HepG2 (cell line): ENCODE measurements around the gene NCOA4. TPM values are rescaled to one million over a fixed set of nuclear protein-coding genes. Genes with fewer than 3 reads are reported as not detected.

Source experiments
- ARID5B ChIP-seq: IDR thresholded peaks from 2 replicates; pipeline ENCODE4 v1.4.0; 2020; ENCODE audit warnings: mild to moderate bottlenecking, missing genetic modification reagents
- BHLHE40 ChIP-seq: IDR thresholded peaks from 2 replicates; pipeline ENCODE4 v1.6.1; 2011; ENCODE audit warnings: low read length, improper control_type of control experiment
- CREB3 ChIP-seq: sonication (generic); formaldehyde crosslinking; IDR thresholded peaks from 2 replicates; pipeline ENCODE4 v1.5.0; 2020; ENCODE audit warnings: missing genetic modification reagents
- DR1 ChIP-seq: sonication (generic); formaldehyde crosslinking; IDR thresholded peaks from 2 replicates; pipeline ENCODE4 v1.8.0; 2021; ENCODE audit warnings: mild to moderate bottlenecking, missing genetic modification reagents, inconsistent platforms
- HOXA7 ChIP-seq: sonication (generic); formaldehyde crosslinking; IDR thresholded peaks from 2 replicates; pipeline ENCODE4 v1.8.1; 2022; ENCODE audit warnings: mild to moderate bottlenecking, missing genetic modification reagents, moderate library complexity
- JARID2 ChIP-seq: sonication (generic); formaldehyde crosslinking; IDR thresholded peaks from 2 replicates; pipeline ENCODE4 v1.8.1; 2023; ENCODE audit warnings: missing genetic modification reagents, inconsistent platforms; ENCODE audit not compliant: insufficient replicate concordance
- KMT2B ChIP-seq: IDR thresholded peaks from 2 replicates; pipeline ENCODE4 v1.6.1; 2016; ENCODE audit warnings: missing genetic modification reagents, missing compliant biosample characterization
- RERE ChIP-seq: IDR thresholded peaks from 2 replicates; pipeline ENCODE4 v1.6.1; 2016; ENCODE audit warnings: low read depth, missing genetic modification reagents, missing compliant biosample characterization
- SETDB1 ChIP-seq: sonication (generic); formaldehyde crosslinking; IDR thresholded peaks from 2 replicates; pipeline ENCODE4 v1.5.1; 2020; ENCODE audit warnings: missing genetic modification reagents, mild to moderate bottlenecking, borderline replicate concordance
- SMARCE1 ChIP-seq: fragments of 450-650 bp; IDR thresholded peaks from 2 replicates; pipeline ENCODE4 v1.6.1; 2017; ENCODE audit warnings: borderline replicate concordance
- SMYD3 ChIP-seq: sonication (generic); formaldehyde crosslinking; IDR thresholded peaks from 2 replicates; pipeline ENCODE4 v1.8.1; 2023; ENCODE audit warnings: mild to moderate bottlenecking, missing genetic modification reagents
- U2AF1 ChIP-seq: fragments of 200-400 bp; formaldehyde crosslinking; optimal IDR thresholded peaks from 2 replicates; pipeline ENCODE3; 2017; ENCODE audit warnings: mild to moderate bottlenecking, low read depth, low read length
- XBP1 ChIP-seq: sonication (generic); formaldehyde crosslinking; IDR thresholded peaks from 2 replicates; pipeline ENCODE4 v1.5.0; 2020; ENCODE audit warnings: missing genetic modification reagents
- ZBTB1 ChIP-seq: sonication (generic); formaldehyde crosslinking; IDR thresholded peaks from 2 replicates; pipeline ENCODE4 v1.4.0; 2020; ENCODE audit warnings: missing genetic modification reagents, borderline replicate concordance
- ZNF136 ChIP-seq: sonication (generic); formaldehyde crosslinking; IDR thresholded peaks from 2 replicates; pipeline ENCODE4 v1.8.1; 2022; ENCODE audit warnings: low read depth, mild to moderate bottlenecking, moderate library complexity, missing genetic modification reagents
- ZNF160 ChIP-seq: sonication (generic); formaldehyde crosslinking; IDR thresholded peaks from 2 replicates; pipeline ENCODE4 v1.8.0; 2022; ENCODE audit warnings: mild to moderate bottlenecking, inconsistent platforms, missing genetic modification reagents
- ZNF329 ChIP-seq: sonication (generic); formaldehyde crosslinking; IDR thresholded peaks from 2 replicates; pipeline ENCODE4 v1.9.0; 2021; ENCODE audit warnings: low read depth, mild to moderate bottlenecking, missing genetic modification reagents
- ZNF557 ChIP-seq: sonication (generic); formaldehyde crosslinking; IDR thresholded peaks from 2 replicates; pipeline ENCODE4 v1.4.0; 2020; ENCODE audit warnings: missing genetic modification reagents
- ZNF570 ChIP-seq: sonication (generic); formaldehyde crosslinking; IDR thresholded peaks from 2 replicates; pipeline ENCODE4 v1.4.0; 2020; ENCODE audit warnings: mild to moderate bottlenecking, missing genetic modification reagents, borderline replicate concordance
- ZNF605 ChIP-seq: sonication (generic); formaldehyde crosslinking; IDR thresholded peaks from 2 replicates; pipeline ENCODE4 v1.8.0; 2022; ENCODE audit warnings: mild to moderate bottlenecking, missing genetic modification reagents
- polyA plus RNA-seq, 8 experiments: library from polyadenylated mRNA; depleted of rRNA in 3 of 8; stranded (reverse) in 7 of 8; unstranded in 1 of 8; fragments of >200 nt; fragmentation: Illumina TruSeq in 4 of 8; extraction: Trizol in 4 of 8; gene quantifications; 2 replicates each; pipeline versions ENCODE4 v1.2.1 to v1.2.3, GENCODE V29; 2011 to 2016; ENCODE audit warnings: low read depth in 4 of 8, missing spikeins in 1 of 8, mixed read lengths in 1 of 8; ENCODE audit not compliant: insufficient read depth in 1 of 8
- total RNA-seq, 5 experiments: library from RNA; depleted of rRNA; stranded (reverse); fragments of >200 nt; fragmentation: Illumina TruSeq; extraction: Trizol; gene quantifications; 2 replicates each; pipeline ENCODE4 v1.2.3, GENCODE V29; 2016; ENCODE audit warnings: low read depth in 1 of 5

NCOA4 gene
- total and polyA plus RNA-seq, 2 of the 13 experiments (the other 11 are each of a cell fraction or from before 2014, with no cell fraction given), result 306 to 400 TPM

- TF ChIP-seq RERE (CRISPR knock-in tag) (no peak), ZBTB1 (no peak), BHLHE40 (no peak), ZNF557 (CRISPR knock-in tag) (0 out of 2 replicates have a peak, but pooled peaks have one; percentile 75), XBP1 (CRISPR knock-in tag) (no peak), ZNF160 (CRISPR knock-in tag) (no peak), ZNF570 (CRISPR knock-in tag) (no peak), JARID2 (CRISPR knock-in tag) (no peak), SMARCE1 (no peak), HOXA7 (CRISPR knock-in tag) (no peak), KMT2B (CRISPR knock-in tag) (no peak), ZNF605 (CRISPR knock-in tag) (peak; percentile 71), CREB3 (no peak), SMYD3 (peak; percentile 33; the same call in 1 of the 2 replicates), U2AF1 (no peak), ZNF329 (CRISPR knock-in tag) (no peak), DR1 (no peak), SETDB1 (CRISPR knock-in tag) (no peak), ARID5B (CRISPR knock-in tag) (peak; percentile 96), ZNF136 (CRISPR knock-in tag) (0 out of 2 replicates have a peak, but pooled peaks have one; percentile 47)
Observed at GRCh38 chr10:46035923-46036849, 5.8 kb upstream of the NCOA4 start (continued).
